ENCODE measurements around the gene PADI3.

- TF ChIP-seq SMC3 (IDR thresholded peaks at IDR 0.05; ENCODE audit: low read depth, low read length): no peak
- TF ChIP-seq, protein P1, sequence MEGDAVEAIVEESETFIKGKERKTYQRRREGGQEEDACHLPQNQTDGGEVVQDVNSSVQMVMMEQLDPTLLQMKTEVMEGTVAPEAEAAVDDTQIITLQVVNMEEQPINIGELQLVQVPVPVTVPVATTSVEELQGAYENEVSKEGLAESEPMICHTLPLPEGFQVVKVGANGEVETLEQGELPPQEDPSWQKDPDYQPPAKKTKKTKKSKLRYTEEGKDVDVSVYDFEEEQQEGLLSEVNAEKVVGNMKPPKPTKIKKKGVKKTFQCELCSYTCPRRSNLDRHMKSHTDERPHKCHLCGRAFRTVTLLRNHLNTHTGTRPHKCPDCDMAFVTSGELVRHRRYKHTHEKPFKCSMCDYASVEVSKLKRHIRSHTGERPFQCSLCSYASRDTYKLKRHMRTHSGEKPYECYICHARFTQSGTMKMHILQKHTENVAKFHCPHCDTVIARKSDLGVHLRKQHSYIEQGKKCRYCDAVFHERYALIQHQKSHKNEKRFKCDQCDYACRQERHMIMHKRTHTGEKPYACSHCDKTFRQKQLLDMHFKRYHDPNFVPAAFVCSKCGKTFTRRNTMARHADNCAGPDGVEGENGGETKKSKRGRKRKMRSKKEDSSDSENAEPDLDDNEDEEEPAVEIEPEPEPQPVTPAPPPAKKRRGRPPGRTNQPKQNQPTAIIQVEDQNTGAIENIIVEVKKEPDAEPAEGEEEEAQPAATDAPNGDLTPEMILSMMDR (conservative IDR thresholded peaks at IDR 0.05; ENCODE audit: low read depth, low read length): no peak
- no peak for TF ChIP-seq BHLHE40 (IDR thresholded peaks at IDR 0.05; ENCODE audit: low read depth, low read length)
- peak; percentile 95 for TF ChIP-seq CEBPB (IDR thresholded peaks at IDR 0.05; ENCODE audit: low read depth, low read length)
Measured at GRCh38 chr1:17287130-17287776, 38.4 kb downstream of the PADI3 start.
